OCI-LY7 (cell line): ENCODE data around the gene ANKRD42.

ENCODE experiments used
- CTCF ChIP-seq: fragments of 200-600 bp; sonication (generic); conservative IDR thresholded peaks from 2 replicates; pipeline ENCODE4 v1.5.1; 2014; ENCODE audit warnings: mild to moderate bottlenecking, antibody characterized with exemption, low read length, moderate library complexity, mixed read lengths
- EZH2phosphoT487 ChIP-seq: fragments of 200-600 bp; sonication (generic); IDR thresholded peaks from 2 replicates; pipeline ENCODE4 v1.6.1; 2018; ENCODE audit warnings: low read depth, borderline replicate concordance, mild to moderate bottlenecking, mixed run types, antibody characterized with exemption, low read length, moderate library complexity, mixed read lengths

- TF ChIP-seq CTCF: no peak
- no peak for TF ChIP-seq EZH2phosphoT487
These were observed 36.4 kb upstream of the ANKRD42 start, which contains the start of gene PCF11 for GRCh38 chr11:83156996-83157593.
